SK-N-SH treated with all-trans-retinoic acid at 6 μM for 48 hours (cell line): ENCODE measurements around the gene CD300A.

Source experiments
- ATAC-seq: fragments of 200-7000 bp; cut with Tn5 transposase; 3 replicates; pipeline ENCODE4 v1.9.1; 2020; ENCODE audit warnings: mild to moderate bottlenecking, moderate library complexity
- ARNTL ChIP-seq: fragments of 450-650 bp; formaldehyde crosslinking; IDR thresholded peaks from 2 replicates; pipeline ENCODE4 v1.5.0; 2020; ENCODE audit warnings: low read depth, mild to moderate bottlenecking, moderate library complexity, borderline replicate concordance
- BACH2 ChIP-seq: fragments of 250-450 bp; sonication (Bioruptor Pico); IDR thresholded peaks from 2 replicates; pipeline ENCODE4 v1.9.0; 2021; ENCODE audit warnings: mild to moderate bottlenecking, borderline replicate concordance
- CREB5 ChIP-seq: fragments of 250-450 bp; sonication (Bioruptor Pico); IDR thresholded peaks from 2 replicates; pipeline ENCODE4 v1.5.1; 2020; ENCODE audit warnings: low read depth, mild to moderate bottlenecking, moderate library complexity
- CSRNP3 ChIP-seq: fragments of 250-450 bp; sonication (Bioruptor Pico); IDR thresholded peaks from 2 replicates; pipeline ENCODE4 v1.5.1; 2021; ENCODE audit warnings: mild to moderate bottlenecking, moderate library complexity
- ESRRG ChIP-seq: fragments of 250-450 bp; sonication (Bioruptor Pico); IDR thresholded peaks from 2 replicates; pipeline ENCODE4 v1.6.1; 2021; ENCODE audit warnings: mild to moderate bottlenecking
- GLIS3 ChIP-seq: fragments of 250-450 bp; sonication (Bioruptor Pico); IDR thresholded peaks from 2 replicates; pipeline ENCODE4 v1.5.0; 2020; ENCODE audit warnings: mild to moderate bottlenecking, moderate library complexity
- ISL1 ChIP-seq: fragments of 250-450 bp; sonication (Bioruptor Pico); IDR thresholded peaks from 2 replicates; pipeline ENCODE4 v2.1.2; 2022; ENCODE audit warnings: mild to moderate bottlenecking, moderate library complexity
- OSR1 ChIP-seq: fragments of 250-450 bp; sonication (Bioruptor Pico); IDR thresholded peaks from 2 replicates; pipeline ENCODE4 v1.8.0; 2022; ENCODE audit warnings: moderate library complexity, mild to moderate bottlenecking, inconsistent platforms
- PATZ1 ChIP-seq: fragments of 250-450 bp; sonication (Bioruptor Pico); IDR thresholded peaks from 2 replicates; pipeline ENCODE4 v1.8.0; 2020; ENCODE audit warnings: mild to moderate bottlenecking, moderate library complexity, borderline replicate concordance
- POU6F1 ChIP-seq: fragments of 250-450 bp; sonication (Bioruptor Pico); IDR thresholded peaks from 2 replicates; pipeline ENCODE4 v1.8.0; 2021; ENCODE audit warnings: low read depth, mild to moderate bottlenecking, moderate library complexity, borderline replicate concordance
- PPARA ChIP-seq: fragments of 250-450 bp; sonication (Bioruptor Pico); IDR thresholded peaks from 2 replicates; pipeline ENCODE4 v1.5.0; 2020; ENCODE audit warnings: mild to moderate bottlenecking, borderline replicate concordance
- SNAI2 ChIP-seq: fragments of 250-450 bp; sonication (Bioruptor Pico); IDR thresholded peaks from 2 replicates; pipeline ENCODE4 v1.5.0; 2020; ENCODE audit warnings: mild to moderate bottlenecking, moderate library complexity
- TCF4 ChIP-seq: fragments of 250-450 bp; sonication (Bioruptor Pico); IDR thresholded peaks from 2 replicates; pipeline ENCODE4 v1.8.0; 2021; ENCODE audit warnings: mild to moderate bottlenecking, moderate library complexity, borderline replicate concordance
- TOX ChIP-seq: fragments of 250-450 bp; sonication (Bioruptor Pico); IDR thresholded peaks from 2 replicates; pipeline ENCODE4 v1.8.0; 2021; ENCODE audit warnings: mild to moderate bottlenecking, moderate library complexity, borderline replicate concordance
- ZC3H10 ChIP-seq: fragments of 250-450 bp; sonication (Bioruptor Pico); IDR thresholded peaks from 2 replicates; pipeline ENCODE4 v1.5.1; 2021; ENCODE audit warnings: mild to moderate bottlenecking, moderate library complexity
- ZFP30 ChIP-seq: fragments of 450-650 bp; formaldehyde crosslinking; IDR thresholded peaks from 2 replicates; pipeline ENCODE4 v1.5.0; 2022; ENCODE audit warnings: mild to moderate bottlenecking, moderate library complexity
- ZNF565 ChIP-seq: fragments of 450-650 bp; formaldehyde crosslinking; conservative IDR thresholded peaks from 2 replicates; pipeline ENCODE4 v1.5.0; 2020; ENCODE audit warnings: low read depth, mild to moderate bottlenecking, moderate library complexity
- ZNF70 ChIP-seq: fragments of 450-650 bp; formaldehyde crosslinking; IDR thresholded peaks from 2 replicates; pipeline ENCODE4 v1.5.0; 2020; ENCODE audit warnings: mild to moderate bottlenecking, moderate library complexity
- ZNF8 ChIP-seq: fragments of 450-650 bp; formaldehyde crosslinking; IDR thresholded peaks from 2 replicates; pipeline ENCODE4 v1.5.0; 2020; ENCODE audit warnings: mild to moderate bottlenecking, moderate library complexity

The CD300A gene

GRCh38 chr17:74521701-74522201, 55.3 kb downstream of the CD300A start:
- no peak for ATAC-seq
- TF ChIP-seq CSRNP3 (CRISPR knock-in tag) (no peak), ZFP30 (CRISPR knock-in tag) (no peak)

GRCh38 chr17:74522381-74523105, 56.1 kb downstream of the CD300A start:
- no peak for ATAC-seq
- TF ChIP-seq TCF4 (CRISPR knock-in tag) (no peak), PATZ1 (CRISPR knock-in tag) (no peak), POU6F1 (CRISPR knock-in tag) (no peak), OSR1 (CRISPR knock-in tag) (no peak)

- no peak for ATAC-seq
- no peak for TF ChIP-seq ZNF8 (CRISPR knock-in tag)
- TF ChIP-seq BACH2 (CRISPR knock-in tag) = no peak
- no peak for TF ChIP-seq ZC3H10 (CRISPR knock-in tag)
- no peak for TF ChIP-seq ESRRG
- TF ChIP-seq TOX = no peak
- no peak for TF ChIP-seq ZNF565
- no peak for TF ChIP-seq CREB5
These were observed 56.9 kb downstream of the CD300A start for GRCh38 chr17:74523308-74523707.

GRCh38 chr17:74524653-74525464, 58.4 kb downstream of the CD300A start:
- TF ChIP-seq BACH2 (CRISPR knock-in tag) (no peak), ZNF70 (CRISPR knock-in tag) (no peak), PATZ1 (CRISPR knock-in tag) (no peak)
- TF ChIP-seq, all 23 proteins: peak for 0
- ATAC-seq = no peak

GRCh38 chr17:74525465-74525725, 59.0 kb downstream of the CD300A start:
- TF ChIP-seq ZNF70 (CRISPR knock-in tag) (no peak), TOX (no peak), CREB5 (no peak), BACH2 (CRISPR knock-in tag) (no peak), PPARA (CRISPR knock-in tag) (no peak), SNAI2 (no peak), OSR1 (CRISPR knock-in tag) (no peak), ZNF565 (no peak), ESRRG (no peak), ARNTL (CRISPR knock-in tag) (no peak), GLIS3 (CRISPR knock-in tag) (no peak), ZNF8 (CRISPR knock-in tag) (no peak), CSRNP3 (CRISPR knock-in tag) (no peak), POU6F1 (CRISPR knock-in tag) (no peak), ISL1 (CRISPR knock-in tag) (no peak)
- TF ChIP-seq, all 23 proteins: peak for 0
- ATAC-seq = no peak
